Natural killer cell (primary cell): Measurements from ENCODE around the gene CHGA. TPM values are rescaled to one million over a fixed set of nuclear protein-coding genes. Genes with fewer than 3 reads are reported as not detected.

Source experiments
- ATAC-seq, 3 donors: fragments of 150-1000 bp in 2 of 3; fragments of 200-7000 bp in 1 of 3; cut with Tn5 transposase; 1 replicate in 1 of 3; 2 replicates in 2 of 3; pipeline ENCODE4 v1.10.0; 2021; ENCODE audit warnings: mild to moderate bottlenecking in 2 of 3, moderate library complexity in 2 of 3
- DNase-seq, 2 donors: peaks; one replicate each; pipeline versions ENCODE4 v3.0.0 to v3.0.0-alpha.2; 2013 to 2021; ENCODE audit warnings: mixed read lengths in 1 of 2
- H3K27ac ChIP-seq: one replicate; pipeline ENCODE4 v1.5.1; 2013; ENCODE audit warnings: mild to moderate bottlenecking, low read length
- H3K27me3 ChIP-seq: one replicate; pipeline ENCODE4 v1.6.1; 2013; ENCODE audit warnings: low read length; ENCODE audit not compliant: control insufficient read depth, insufficient read depth
- H3K36me3 ChIP-seq: one replicate; pipeline ENCODE4 v1.6.1; 2013; ENCODE audit warnings: low read length; ENCODE audit not compliant: control insufficient read depth, insufficient read depth
- H3K4me1 ChIP-seq: one replicate; pipeline ENCODE4 v1.6.1; 2013; ENCODE audit warnings: low read length; ENCODE audit not compliant: control insufficient read depth, insufficient read depth
- H3K4me3 ChIP-seq: one replicate; pipeline ENCODE4 v1.5.1; 2013; ENCODE audit warnings: low read length
- H3K9me3 ChIP-seq: one replicate; pipeline ENCODE4 v1.6.1; 2013; ENCODE audit warnings: low read length; ENCODE audit not compliant: control insufficient read depth, insufficient read depth
- H3K27ac Mint-ChIP-seq, 2 donors: one replicate each; pipeline ENCODE4 v1.8.0; 2022; ENCODE audit warnings: mild to moderate bottlenecking in 2 of 2, mixed read lengths in 2 of 2, moderate library complexity in 1 of 2
- H3K27me3 Mint-ChIP-seq, 2 donors: one replicate each; pipeline ENCODE4 v1.8.0; 2022; ENCODE audit warnings: low read depth in 2 of 2, mixed read lengths in 2 of 2
- H3K36me3 Mint-ChIP-seq: one replicate; pipeline ENCODE4 v1.8.0; 2022; ENCODE audit warnings: mixed read lengths
- H3K4me1 Mint-ChIP-seq, 2 donors: one replicate each; pipeline ENCODE4 v1.8.0; 2022; ENCODE audit warnings: mixed read lengths in 2 of 2
- H3K4me3 Mint-ChIP-seq: one replicate; pipeline ENCODE4 v1.8.0; 2022; ENCODE audit warnings: mild to moderate bottlenecking, moderate library complexity, mixed read lengths
- H3K9me3 Mint-ChIP-seq, 2 donors: one replicate each; pipeline ENCODE4 v1.8.0; 2022; ENCODE audit warnings: mixed read lengths in 2 of 2
- CTCF ChIP-seq: fragments of 200-600 bp; IDR thresholded peaks from one replicate; pipeline ENCODE4 v1.8.0; 2022; ENCODE audit warnings: antibody characterized with exemption
- WGBS: methylation state at CpG from one replicate; pipeline ENCODE4 v1.1.7; 2013; ENCODE audit warnings: missing lambda C conversion rate; ENCODE audit not compliant: insufficient coverage; 5-methylcytosine and 5-hydroxymethylcytosine counted together
- intact Hi-C: fragments of 100-400 bp; cut with micrococcal nuclease; formaldehyde crosslinking; loops from one replicate; pipeline ENCODE4 v1.14.2; 2022
- total RNA-seq, 4 donors: library from RNA; stranded (reverse); fragments of 120-200 nt in 1 of 4; gene quantifications; one replicate each; pipeline versions ENCODE4 v1.2.3 to v1.2.4, GENCODE V29; 2013 to 2022

CHGA gene
- total RNA-seq, 3 donors from 2014 or later (not counting 1 experiment from before 2014, with no cell fraction given) = not detected

GRCh38 chr14:92969430-92969829 is 46.5 kb downstream of the CHGA start:
- no peak overlapping the region for H3K4me3 ChIP-seq
- H3K27ac ChIP-seq = no peak overlapping the region
- Mint-ChIP-seq H3K27me3 (no peaks in the 10 kb centered on the region), H3K36me3 (no peaks in the 10 kb centered on the region), H3K9me3 (no peaks in the 10 kb centered on the region), H3K27ac (no peak overlapping the region), H3K4me1 (peaks cover 32 to 45% of the 10 kb centered on the region in 2 donors), H3K4me3 (no peak overlapping the region)
- H3K36me3 ChIP-seq = no peaks in the 10 kb centered on the region
- WGBS = 95% methylated on average over 10 of the region's 10 CpGs
- no peaks in the 10 kb centered on the region for H3K27me3 ChIP-seq
- H3K9me3 ChIP-seq = no peaks in the 10 kb centered on the region
- no peak for ATAC-seq
- intact Hi-C loops = no loop called here
- no peaks in the 10 kb centered on the region for H3K4me1 ChIP-seq
- no peak for DNase-seq
- no peak for TF ChIP-seq CTCF

- DNase-seq (no peak), ATAC-seq (no peak)
- H3K36me3 Mint-ChIP-seq = no peaks in the 10 kb centered on the region
- peaks cover 31 to 43% of the 10 kb centered on the region in 2 donors for H3K4me1 Mint-ChIP-seq
- H3K4me3 ChIP-seq = no peak overlapping the region
- no peak overlapping the region for H3K27ac ChIP-seq
- H3K27me3 Mint-ChIP-seq = no peaks in the 10 kb centered on the region
- intact Hi-C loops = no loop called here
- TF ChIP-seq CTCF = no peak
- H3K27ac Mint-ChIP-seq = no peak overlapping the region
- H3K9me3 ChIP-seq = no peaks in the 10 kb centered on the region
- H3K36me3 ChIP-seq = no peaks in the 10 kb centered on the region
- no peaks in the 10 kb centered on the region for H3K9me3 Mint-ChIP-seq
- WGBS = 91% methylated on average over 12 of the region's 12 CpGs
- no peaks in the 10 kb centered on the region for H3K27me3 ChIP-seq
- no peak overlapping the region for H3K4me3 Mint-ChIP-seq
- no peaks in the 10 kb centered on the region for H3K4me1 ChIP-seq
Observed at GRCh38 chr14:92969871-92970270, 46.9 kb downstream of the CHGA start.

GRCh38 chr14:92970271-92970670 is 47.3 kb downstream of the CHGA start:
- Mint-ChIP-seq H3K9me3 (no peaks in the 10 kb centered on the region), H3K4me1 (peaks cover 27 to 39% of the 10 kb centered on the region in 2 donors), H3K36me3 (no peaks in the 10 kb centered on the region), H3K27ac (no peak overlapping the region), H3K27me3 (no peaks in the 10 kb centered on the region), H3K4me3 (no peak overlapping the region)
- no peak for TF ChIP-seq CTCF
- 88% methylated on average over 12 of the region's 12 CpGs for WGBS
- Histone ChIP-seq H3K4me1 (no peaks in the 10 kb centered on the region), H3K27ac (no peak overlapping the region), H3K9me3 (no peaks in the 10 kb centered on the region), H3K27me3 (no peaks in the 10 kb centered on the region), H3K36me3 (no peaks in the 10 kb centered on the region), H3K4me3 (no peak overlapping the region)
- no peak for DNase-seq
- intact Hi-C loops = no loop called here
- ATAC-seq = no peak

- Histone ChIP-seq H3K27me3 (no peaks in the 10 kb centered on the region), H3K27ac (no peak overlapping the region), H3K9me3 (peaks cover 6% of the 10 kb centered on the region), H3K36me3 (peaks cover 1% of the 10 kb centered on the region), H3K4me3 (no peak overlapping the region), H3K4me1 (no peaks in the 10 kb centered on the region)
- Mint-ChIP-seq H3K27ac (no peak overlapping the region), H3K27me3 (no peaks in the 10 kb centered on the region), H3K4me1 (peaks cover 18 to 40% of the 10 kb centered on the region in 2 donors), H3K4me3 (no peak overlapping the region), H3K9me3 (peaks cover 0 to 5% of the 10 kb centered on the region in 2 donors), H3K36me3 (peaks cover 7% of the 10 kb centered on the region)
- intact Hi-C loops = no loop called here
- DNase-seq = no peak
- no peak for ATAC-seq
- TF ChIP-seq CTCF = no peak
- WGBS = 94% methylated on average over 16 of the region's 16 CpGs
Observed at GRCh38 chr14:92971601-92972180, 48.7 kb downstream of the CHGA start.
